Fibroblast of mammary gland (primary cell): ENCODE measurements around the gene SATL1.

ENCODE experiments used
- DNase-seq: peaks from one replicate; pipeline ENCODE4 v3.0.0-alpha.2; 2010; ENCODE audit warnings: low read depth
- H3K4me3 ChIP-seq: 2 replicates; pipeline ENCODE4 v1.5.1; 2011; ENCODE audit warnings: low read depth, mild to moderate bottlenecking, low read length, moderate library complexity; ENCODE audit not compliant: control insufficient read depth
- CTCF ChIP-seq: conservative IDR thresholded peaks from 2 replicates; pipeline ENCODE4 v1.5.1; 2011; ENCODE audit warnings: low read depth, low read length, inconsistent platforms; ENCODE audit not compliant: control insufficient read depth, insufficient read depth

The SATL1 gene

DNA sequence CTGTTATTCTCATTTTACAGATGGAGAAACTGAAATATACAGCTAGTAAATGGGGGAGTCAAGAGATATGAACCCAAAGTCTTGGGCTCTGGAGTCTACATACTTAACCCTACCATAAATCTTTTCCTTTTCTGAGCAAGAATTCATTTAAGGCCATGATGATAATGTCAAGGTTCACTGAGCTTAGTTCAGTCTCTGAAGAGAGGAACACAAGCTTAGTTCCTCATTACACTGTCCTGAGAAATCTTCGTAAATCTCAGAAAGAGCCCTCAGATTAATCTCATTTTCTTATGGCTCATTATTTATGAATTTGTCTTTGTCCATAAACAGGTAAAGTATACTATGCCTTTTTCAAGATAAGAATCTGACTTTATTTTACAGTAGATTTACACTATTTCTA is 104.2 kb downstream of the SATL1 start:
- H3K4me3 ChIP-seq = no peak overlapping the region
- no peak for TF ChIP-seq CTCF
- no peak for DNase-seq

DNA sequence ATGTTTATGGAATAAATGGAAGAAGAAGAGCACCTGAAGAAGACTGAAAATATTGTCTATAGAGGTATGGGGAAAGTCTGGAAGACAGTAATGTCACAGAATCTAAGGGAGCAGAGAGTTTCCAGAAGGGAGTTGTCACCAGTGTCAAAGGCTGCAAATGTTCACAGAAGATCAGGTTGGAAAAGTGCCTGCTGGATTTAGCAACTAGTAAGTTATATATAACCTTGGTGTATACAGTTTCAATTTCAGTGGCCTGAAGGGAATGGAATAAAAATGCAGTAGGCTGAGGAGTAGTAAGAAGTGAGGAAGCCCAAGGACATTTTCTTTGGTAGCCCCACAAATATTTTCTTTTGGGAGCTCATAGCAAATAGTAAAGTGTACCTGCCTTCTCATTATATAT is 107.2 kb downstream of the SATL1 start:
- no peak overlapping the region for H3K4me3 ChIP-seq
- no peak for DNase-seq
- TF ChIP-seq CTCF = no peak

GRCh38 chrX:85115252-85115651 is 128.3 kb downstream of the SATL1 start:
- no peak for TF ChIP-seq CTCF
- DNase-seq = no peak

DNA sequence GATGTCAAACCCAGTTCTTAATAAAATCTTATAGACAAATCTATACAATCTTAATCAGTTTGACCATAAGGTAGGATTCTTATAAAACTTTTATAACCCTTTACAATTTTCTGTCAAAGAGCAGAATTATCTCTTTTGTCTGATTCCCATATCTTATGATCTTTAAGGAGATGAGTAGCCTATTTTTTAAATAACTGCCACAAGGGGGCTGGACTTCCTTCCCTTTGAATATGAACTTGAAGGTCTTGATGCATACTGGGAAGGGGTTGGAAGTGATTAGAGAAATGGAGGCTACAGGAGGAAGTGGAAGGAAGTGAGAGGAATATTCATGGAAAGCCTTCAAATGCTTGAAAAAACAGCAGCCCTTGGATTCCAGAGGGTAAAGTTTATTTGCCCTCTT is 128.8 kb downstream of the SATL1 start:
- TF ChIP-seq CTCF = no peak
- no peak for DNase-seq
- no peak overlapping the region for H3K4me3 ChIP-seq

More at GRCh38 chrX:85115252-85115651, 128.3 kb downstream of the SATL1 start:
- no peak overlapping the region for H3K4me3 ChIP-seq

- DNase-seq = no peak
- TF ChIP-seq CTCF = no peak
- H3K4me3 ChIP-seq = no peak overlapping the region
Measured at GRCh38 chrX:85114171-85114570, 129.4 kb downstream of the SATL1 start.

- H3K4me3 ChIP-seq = no peak overlapping the region
- TF ChIP-seq CTCF = no peak
- no peak for DNase-seq
Measured at GRCh38 chrX:85113746-85114145, 129.8 kb downstream of the SATL1 start.

- DNase-seq = no peak
- no peak for TF ChIP-seq CTCF
- H3K4me3 ChIP-seq = no peak overlapping the region
Measured at GRCh38 chrX:85112293-85112692, 131.3 kb downstream of the SATL1 start.
